RWPE1 (cell line): ENCODE measurements around the gene SIAH3.

ENCODE experiments used
- CTCF ChIA-PET: fragments of 350-600 bp; sonication (Branson Sonifier 250); formaldehyde crosslinking; extraction: SDS; loops from one replicate; lab custom pipeline; 2021; lab: Yijun Ruan, JAX
- POLR2A ChIA-PET: fragments of 400-600 bp; formaldehyde crosslinking; extraction: SDS; loops from one replicate; lab custom pipeline; 2020; ENCODE audit warnings: antibody characterized with exemption; ENCODE audit not compliant: low non-redundant PET; lab: Yijun Ruan, JAX
- DNase-seq: peaks from one replicate; pipeline ENCODE4 v3.0.0; 2012; ENCODE audit warnings: low spot score
- H3K27ac ChIP-seq: fragments of 450-650 bp; 2 replicates; pipeline ENCODE4 v1.5.1; 2017
- CTCF ChIP-seq: fragments of 450-650 bp; conservative IDR thresholded peaks from 2 replicates; pipeline ENCODE4 v1.5.1; 2017; ENCODE audit warnings: low read depth, mild to moderate bottlenecking

The SIAH3 gene

GRCh38 chr13:45775401-45775963 is 76.1 kb downstream of the SIAH3 start:
- no peak overlapping the region for H3K27ac ChIP-seq
- CTCF ChIA-PET = no interaction called here
- POLR2A ChIA-PET = no interaction called here
- DNase-seq = no peak
- no peak for TF ChIP-seq CTCF

DNA sequence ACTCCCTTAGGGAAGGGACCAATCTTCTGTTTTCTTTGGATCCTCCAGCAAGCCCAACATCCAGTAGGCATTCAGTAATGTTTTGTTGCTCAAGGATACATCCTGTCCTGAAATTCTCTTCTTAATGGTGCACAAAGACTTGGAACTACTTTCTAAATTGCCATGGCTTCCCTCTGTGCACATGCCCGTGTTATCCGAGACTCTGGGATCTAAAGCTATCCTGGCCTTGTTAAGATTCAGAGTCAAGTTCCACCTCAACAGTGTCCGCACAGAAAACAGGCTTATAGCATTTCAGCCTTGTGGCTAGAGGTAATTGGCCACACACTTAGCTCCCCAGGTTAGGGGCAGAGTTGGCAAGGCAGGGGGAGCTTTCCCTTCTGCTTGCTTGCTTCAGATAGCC is 77.6 kb downstream of the SIAH3 start:
- TF ChIP-seq CTCF = no peak
- ChIA-PET CTCF (interaction anchor here (0.6 kb wide), 1 partner anchor 53 kb away, joined by 5 read pairs; no protein-coding TSS in a partner anchor), POLR2A (no interaction called here)
- no peak overlapping the region for H3K27ac ChIP-seq
- no peak for DNase-seq

DNA sequence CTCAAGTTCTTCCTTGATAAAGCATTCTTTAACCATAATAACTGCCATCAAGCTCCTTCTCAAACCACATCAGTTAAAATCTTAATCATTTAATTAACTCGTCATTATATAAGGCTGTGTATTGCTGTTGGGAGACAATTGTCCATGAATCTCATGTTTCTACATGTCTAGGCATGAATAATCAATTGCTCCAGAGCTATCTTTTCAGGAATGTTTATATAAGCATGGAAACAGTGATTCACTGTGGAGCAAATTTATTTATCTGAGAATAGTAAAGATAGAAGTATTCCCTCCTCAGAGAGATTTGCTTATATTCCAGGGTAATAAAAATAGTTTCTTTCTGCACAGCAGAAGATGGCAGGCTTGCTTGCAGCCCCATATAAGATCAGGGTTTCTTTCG is 78.3 kb downstream of the SIAH3 start:
- peak; percentile 82 for DNase-seq
- H3K27ac ChIP-seq = no peak overlapping the region
- TF ChIP-seq CTCF = no peak
- CTCF ChIA-PET = interaction anchor here (0.6 kb wide), 1 partner anchor 39 kb away, joined by 3 read pairs; no protein-coding TSS in a partner anchor
- POLR2A ChIA-PET = no interaction called here

DNA sequence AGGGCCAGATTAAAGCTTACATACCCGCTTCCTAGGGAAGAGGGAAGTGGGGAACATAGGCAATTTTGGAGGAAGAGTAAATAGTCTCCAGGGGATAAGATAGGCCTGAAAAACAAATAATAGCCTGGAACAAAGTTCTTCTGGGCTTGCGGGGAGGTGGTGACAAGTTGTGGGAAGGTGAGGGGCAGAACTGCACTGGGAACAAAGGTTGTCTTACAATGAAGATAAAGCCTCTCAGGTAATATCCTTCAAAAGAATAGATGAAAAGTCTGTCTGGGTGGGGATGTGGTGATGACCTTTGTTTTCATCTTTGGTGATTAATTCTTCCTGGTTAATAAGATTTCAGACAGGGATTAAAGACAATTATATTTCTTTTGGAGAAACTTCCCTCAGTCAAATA is 80.7 kb downstream of the SIAH3 start:
- no peak for TF ChIP-seq CTCF
- no peak for DNase-seq
- no peak overlapping the region for H3K27ac ChIP-seq
- CTCF ChIA-PET = no interaction called here
- POLR2A ChIA-PET = no interaction called here

DNA sequence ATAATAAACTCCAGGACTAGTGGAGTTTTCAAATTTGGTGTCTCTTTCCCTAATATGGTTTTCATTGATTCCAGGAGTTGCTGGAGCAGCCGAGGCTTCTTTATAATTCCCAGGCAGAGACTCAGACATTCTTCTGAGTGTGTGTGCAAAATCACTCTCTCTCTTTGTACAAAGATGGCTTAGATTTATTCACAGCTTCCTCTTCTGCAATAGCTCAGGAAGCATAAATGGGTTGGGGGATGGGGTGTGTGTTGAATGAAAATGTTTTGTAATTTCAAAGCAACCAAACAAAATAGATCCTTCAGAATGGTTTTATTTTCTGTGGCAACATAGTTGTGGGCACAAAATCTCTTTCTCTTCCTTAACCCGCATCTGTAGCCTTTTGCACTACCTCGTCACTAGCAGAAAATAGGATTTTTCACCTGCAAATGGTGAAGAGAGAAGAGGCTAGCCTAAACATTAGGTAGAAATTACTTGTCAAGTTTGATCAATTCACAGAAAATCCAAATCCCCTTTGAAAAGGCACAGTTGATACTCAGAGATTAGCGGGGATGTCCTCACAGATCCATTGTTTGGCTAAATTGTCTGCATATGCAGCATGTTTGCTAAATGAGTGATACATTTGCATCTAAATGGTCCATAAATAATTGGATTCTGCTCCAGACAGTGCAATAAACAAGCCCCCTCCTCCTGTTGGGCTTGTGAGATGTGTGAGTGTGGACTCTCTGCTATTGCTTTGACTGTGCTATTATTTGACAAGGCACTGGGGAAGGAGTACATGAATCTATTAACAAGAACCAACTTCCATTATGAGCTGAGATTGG is 82.7 kb downstream of the SIAH3 start:
- DNase-seq = no peak
- ChIA-PET CTCF (no interaction called here), POLR2A (no interaction called here)
- no peak for TF ChIP-seq CTCF
- H3K27ac ChIP-seq = no peak overlapping the region

- POLR2A ChIA-PET = no interaction called here
- CTCF ChIA-PET = interaction anchor here (1.2 kb wide), 1 partner anchor 142 kb away, joined by 5 read pairs; no protein-coding TSS in a partner anchor
- no peak for TF ChIP-seq CTCF
- H3K27ac ChIP-seq = no peak overlapping the region
- no peak for DNase-seq
Observed at GRCh38 chr13:45765464-45765863, 86.1 kb downstream of the SIAH3 start.
